IPS-18c (cell line): ENCODE measurements around the gene GAN.

Experiments
- H3K4me3 ChIP-seq: 2 replicates; pipeline ENCODE4 v1.7.0; 2013; ENCODE audit warnings: low read depth, mild to moderate bottlenecking, low read length, moderate library complexity; ENCODE audit not compliant: insufficient read depth
- H3K9me3 ChIP-seq: one replicate; pipeline ENCODE4 v1.6.1; 2013; ENCODE audit warnings: mild to moderate bottlenecking, low read length, moderate library complexity; ENCODE audit not compliant: control insufficient read depth, insufficient read depth

The GAN gene

DNA sequence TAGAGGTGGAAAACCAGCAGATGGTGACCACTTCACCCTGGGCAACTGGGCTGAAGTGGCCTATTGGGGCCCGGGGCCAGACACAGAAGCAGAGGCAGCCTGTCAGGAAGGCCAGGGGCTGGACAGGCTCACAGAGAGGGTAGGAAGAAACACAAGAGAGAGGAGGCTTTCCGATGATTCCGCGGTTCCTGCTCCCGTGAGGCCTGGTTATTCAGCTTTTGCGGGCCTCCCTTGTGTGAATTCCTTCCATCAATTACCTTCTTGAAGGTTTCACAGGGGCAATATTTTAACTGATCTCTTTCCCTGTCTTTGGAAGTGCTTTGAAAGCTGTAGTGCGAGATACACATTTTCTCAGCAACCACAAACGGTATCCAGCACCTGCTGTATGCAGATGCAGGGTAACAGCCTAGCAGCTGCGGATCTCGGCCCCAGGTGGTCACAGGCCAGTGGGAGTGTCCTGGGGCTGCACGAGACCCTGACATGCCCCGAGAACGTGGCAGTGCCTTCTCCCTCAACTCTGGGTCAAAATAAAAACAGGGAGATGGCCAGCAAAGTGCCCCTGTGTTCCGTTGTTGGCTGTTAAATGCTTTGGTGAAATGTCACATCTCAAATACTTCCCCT lies 118.3 kb downstream of the GAN start:
- Histone ChIP-seq H3K4me3 (no peak overlapping the region), H3K9me3 (no peaks in the 10 kb centered on the region)

DNA sequence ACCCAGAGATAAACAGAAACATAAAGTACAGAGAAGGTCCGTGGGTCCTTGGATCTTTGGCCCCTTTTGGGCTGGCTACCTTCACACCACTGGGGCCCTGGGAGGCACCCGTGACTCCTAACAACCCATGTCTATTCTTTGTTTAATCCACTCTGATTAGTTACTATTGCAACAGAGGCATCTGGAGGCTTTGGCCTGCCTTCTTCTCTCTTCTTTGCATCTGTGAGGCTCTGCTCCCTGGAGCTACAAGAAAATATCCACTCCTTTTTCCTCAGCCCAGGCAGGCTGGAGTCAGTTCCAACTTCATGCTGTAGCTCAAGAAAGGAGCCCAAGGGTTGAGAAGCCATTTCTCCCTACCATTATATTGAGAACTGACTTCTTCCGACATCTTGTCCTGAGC lies 120.3 kb downstream of the GAN start:
- H3K9me3 ChIP-seq, result no peaks in the 10 kb centered on the region
- no peak overlapping the region for H3K4me3 ChIP-seq

DNA sequence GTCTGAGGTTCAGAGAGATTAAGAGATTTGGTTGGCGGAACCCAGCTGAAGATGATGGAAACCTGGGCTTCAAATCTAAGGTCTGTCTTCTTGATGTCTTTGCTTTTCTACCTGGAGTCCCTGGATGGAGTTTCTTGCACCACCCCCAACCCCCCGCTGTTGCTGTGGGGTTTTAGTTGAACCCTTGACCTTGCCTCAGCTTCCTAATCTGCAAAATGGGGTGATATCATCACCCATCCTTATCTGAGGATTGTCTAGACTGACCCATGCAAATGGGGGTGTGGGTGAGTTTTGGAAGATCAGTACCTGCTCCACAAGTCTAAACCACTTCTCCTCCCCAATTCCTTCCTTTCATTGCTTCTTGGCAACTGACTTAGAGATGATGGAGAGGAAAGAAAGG lies 120.8 kb downstream of the GAN start:
- no peaks in the 10 kb centered on the region for H3K9me3 ChIP-seq
- no peak overlapping the region for H3K4me3 ChIP-seq

DNA sequence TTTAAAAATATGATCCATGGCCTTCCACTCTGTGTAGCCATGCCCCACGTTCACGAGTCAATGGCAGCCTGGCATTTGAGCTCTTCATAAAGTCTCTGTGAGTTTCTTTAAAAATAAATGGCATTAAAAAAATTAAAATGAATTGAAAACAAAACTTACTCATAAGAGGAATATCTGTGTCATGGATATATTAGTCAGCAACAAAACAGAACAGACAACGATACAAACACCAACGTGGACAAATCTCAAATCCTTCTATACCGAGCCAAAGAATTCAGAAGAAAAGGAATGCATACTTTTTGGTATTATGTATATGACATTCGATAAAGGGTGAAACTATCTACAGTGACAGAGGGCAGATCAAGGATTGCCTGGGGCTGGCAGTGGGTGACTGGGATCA lies 121.6 kb downstream of the GAN start:
- Histone ChIP-seq H3K9me3 (no peaks in the 10 kb centered on the region), H3K4me3 (no peak overlapping the region)

DNA sequence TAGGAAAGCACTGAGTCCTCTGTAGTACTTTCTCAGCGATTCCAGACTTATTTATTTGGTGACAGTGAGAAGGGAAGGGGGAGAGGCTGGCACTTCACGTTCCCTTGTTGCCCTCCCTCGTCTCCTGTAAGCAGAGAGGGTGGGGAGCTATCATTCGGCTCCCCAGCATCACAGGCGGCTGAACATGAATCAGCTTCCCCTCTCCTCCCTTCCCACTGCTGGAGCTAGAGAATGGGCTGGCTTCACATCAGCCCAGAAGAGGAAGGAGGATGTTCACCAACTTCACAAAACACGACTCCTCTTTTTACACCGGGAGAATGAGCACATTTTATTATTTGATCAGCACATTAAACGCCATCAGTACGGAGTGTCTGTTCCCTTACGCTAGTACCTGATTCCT lies 123.1 kb downstream of the GAN start:
- Histone ChIP-seq H3K9me3 (no peaks in the 10 kb centered on the region), H3K4me3 (no peak overlapping the region)
